Erythroblast (primary cell): ENCODE data around the gene ETV5.

Experiments used
- DNase-seq, 2 experiments: peaks; one replicate each; lab custom pipeline; 2025; lab: John Stamatoyannopoulos, UW
- GATA1 ChIP-seq: IDR thresholded peaks from 2 replicates; pipeline ENCODE4 v1.6.1; 2011; ENCODE audit warnings: low read depth, mild to moderate bottlenecking, control low read depth, low read length, moderate library complexity
- POLR2A ChIP-seq: IDR thresholded peaks from 2 replicates; pipeline ENCODE4 v1.6.1; 2011; ENCODE audit warnings: mild to moderate bottlenecking, low read length

ETV5 gene

DNA sequence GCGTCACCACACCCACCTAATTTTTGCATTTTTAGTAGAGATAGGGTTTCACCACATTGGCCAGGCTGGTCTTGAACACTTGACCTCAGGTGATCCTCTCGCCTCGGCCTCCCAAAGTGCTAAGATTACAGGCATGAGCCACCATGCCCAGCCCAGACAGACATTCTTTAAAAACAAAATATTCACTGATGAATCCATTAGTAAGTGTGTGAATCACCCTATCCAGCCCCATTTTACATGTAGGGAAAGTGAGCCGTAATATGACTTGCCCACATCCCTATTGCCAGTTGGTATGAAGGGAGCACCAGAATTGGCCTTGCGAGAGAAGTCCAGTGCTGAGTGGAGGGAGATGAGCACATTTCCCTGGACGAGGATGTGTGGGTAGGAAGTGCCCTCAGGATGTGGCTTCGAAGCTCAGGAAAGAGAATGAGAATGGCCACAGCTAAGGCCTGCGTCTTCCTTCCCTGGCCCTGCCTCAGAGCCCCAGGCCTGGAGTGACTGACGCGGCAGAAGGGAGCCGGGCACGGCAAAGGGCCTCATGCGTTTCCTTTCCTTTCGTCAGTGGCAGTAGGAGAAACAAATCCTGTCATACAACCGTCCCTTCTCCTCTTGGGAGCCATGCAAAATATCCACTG, 28.3 kb upstream of the ETV5 start:
- no peak for TF ChIP-seq GATA1
- no peak for TF ChIP-seq POLR2A
- DNase-seq, result no peak

DNA sequence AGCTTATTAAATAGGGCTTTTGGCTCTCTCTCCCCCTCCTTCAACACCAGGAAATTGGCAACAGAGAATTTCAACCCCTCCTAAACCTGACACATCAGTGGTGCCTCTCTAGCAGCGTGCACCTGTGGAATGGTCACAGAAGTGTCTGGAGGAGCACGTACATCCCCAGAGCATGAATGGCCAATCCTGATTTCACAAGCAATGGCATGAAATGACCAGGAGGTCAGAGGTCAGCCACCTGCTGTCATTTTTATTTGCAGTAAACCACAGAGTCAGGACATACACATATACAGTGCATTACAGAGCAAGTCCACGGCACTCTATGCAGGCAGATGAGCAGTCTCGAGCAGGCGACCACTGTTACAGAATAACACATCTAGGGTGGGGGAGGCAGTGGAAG, 25.1 kb upstream of the ETV5 start:
- no peak for DNase-seq
- no peak for TF ChIP-seq POLR2A
- no peak for TF ChIP-seq GATA1

DNA sequence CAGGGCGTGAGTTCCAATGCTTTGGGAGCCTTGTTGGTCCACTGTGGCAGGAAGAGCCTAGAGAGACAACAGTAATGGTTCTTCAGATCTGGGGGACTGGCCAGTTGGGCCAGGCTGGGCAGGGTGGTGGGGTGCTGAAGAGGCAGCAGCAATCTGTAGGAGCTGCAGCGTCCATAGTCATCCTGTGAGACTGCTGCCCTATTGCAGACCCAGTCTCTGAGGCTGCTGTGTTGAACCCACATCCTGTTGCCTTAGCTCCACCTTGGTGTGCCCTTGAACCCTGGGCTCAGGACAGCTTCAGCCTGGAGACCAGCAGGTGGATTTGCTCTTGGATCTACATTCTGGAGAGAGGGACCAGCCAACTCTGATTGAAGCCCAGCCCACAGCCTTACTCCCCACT, 23.6 kb upstream of the ETV5 start:
- TF ChIP-seq POLR2A (no peak), GATA1 (no peak)
- DNase-seq, result no peak

- TF ChIP-seq POLR2A (no peak), GATA1 (no peak)
- DNase-seq, result no peak
Measured at GRCh38 chr3:186129206-186129605, 20.3 kb upstream of the ETV5 start.

- no peak for TF ChIP-seq POLR2A
- no peak for DNase-seq
Measured at GRCh38 chr3:186128158-186128557, 19.3 kb upstream of the ETV5 start.

DNA sequence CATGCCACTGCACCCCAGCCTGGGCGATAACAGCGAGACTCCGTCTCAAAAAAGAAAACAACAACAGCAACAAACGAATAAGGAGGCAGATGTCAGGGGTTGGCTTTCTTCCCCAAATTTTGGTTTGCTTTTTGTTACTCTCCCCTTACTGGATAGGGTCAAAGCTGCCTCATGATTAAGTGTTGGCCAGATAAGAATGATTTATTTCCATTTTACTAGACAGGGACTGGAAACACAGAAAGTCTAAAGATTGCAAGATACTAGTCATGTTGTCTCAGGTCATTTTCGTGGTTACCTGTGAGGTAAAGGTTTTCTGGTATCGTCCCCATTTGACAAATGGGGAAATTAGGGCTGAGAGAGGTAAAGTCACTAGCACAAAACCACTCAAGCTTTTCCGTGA, 18.6 kb upstream of the ETV5 start:
- DNase-seq, result no peak
- TF ChIP-seq POLR2A (no peak), GATA1 (no peak)

GRCh38 chr3:186125118-186125517, 16.2 kb upstream of the ETV5 start:
- TF ChIP-seq POLR2A, result no peak
- TF ChIP-seq GATA1, result no peak
- DNase-seq, result no peak

GRCh38 chr3:186124592-186124991, 15.7 kb upstream of the ETV5 start:
- no peak for TF ChIP-seq POLR2A
- no peak for TF ChIP-seq GATA1
- no peak for DNase-seq

DNA sequence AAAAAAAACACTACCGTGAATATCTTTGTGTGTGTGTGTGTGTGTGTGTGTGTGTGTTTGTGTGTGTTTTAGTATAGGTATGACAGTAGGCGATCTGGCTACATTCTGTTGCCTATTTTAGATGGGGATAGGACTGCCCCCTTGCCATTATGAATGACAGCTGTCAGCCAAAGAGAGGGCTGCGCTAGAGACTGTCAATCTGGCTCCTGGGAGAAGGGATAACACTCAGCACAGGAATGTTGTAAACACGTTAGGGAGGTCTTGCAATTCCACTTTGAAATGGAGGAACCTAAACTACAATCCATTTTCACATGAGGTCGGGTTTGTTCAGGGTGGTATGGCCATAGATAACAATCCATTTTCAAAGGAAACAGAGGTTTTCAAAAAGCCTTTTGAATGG, 14.1 kb upstream of the ETV5 start:
- TF ChIP-seq POLR2A (no peak), GATA1 (no peak)
- no peak for DNase-seq

GRCh38 chr3:186121968-186122367, 13.1 kb upstream of the ETV5 start:
- TF ChIP-seq GATA1, result no peak
- TF ChIP-seq POLR2A, result no peak
- DNase-seq, result no peak

- TF ChIP-seq GATA1, result no peak
- no peak for TF ChIP-seq POLR2A
- no peak for DNase-seq
Measured at GRCh38 chr3:186121278-186121677, 12.4 kb upstream of the ETV5 start.

DNA sequence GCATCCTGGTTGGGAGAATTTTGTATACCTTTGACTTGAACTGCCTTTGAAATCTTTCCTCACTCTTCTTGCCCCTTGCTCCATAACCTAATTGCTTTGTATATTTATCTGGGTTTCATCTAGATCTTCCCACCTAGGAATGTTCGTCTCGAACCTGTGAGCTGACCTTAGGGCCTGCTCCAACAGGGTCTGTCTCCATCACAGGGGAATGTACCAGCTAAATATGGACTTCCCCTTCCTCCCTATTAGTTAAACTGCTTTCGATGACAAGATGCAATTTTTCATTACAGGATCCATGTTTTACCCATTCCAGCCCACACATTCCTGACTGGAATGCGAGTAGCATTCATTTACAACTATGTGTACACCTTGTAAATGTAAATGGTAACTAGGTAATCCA, 10.6 kb upstream of the ETV5 start:
- TF ChIP-seq GATA1 (no peak), POLR2A (no peak)
- DNase-seq, result no peak

GRCh38 chr3:186118692-186119091, 9.8 kb upstream of the ETV5 start:
- no peak for DNase-seq
- TF ChIP-seq POLR2A (no peak), GATA1 (no peak)

DNA sequence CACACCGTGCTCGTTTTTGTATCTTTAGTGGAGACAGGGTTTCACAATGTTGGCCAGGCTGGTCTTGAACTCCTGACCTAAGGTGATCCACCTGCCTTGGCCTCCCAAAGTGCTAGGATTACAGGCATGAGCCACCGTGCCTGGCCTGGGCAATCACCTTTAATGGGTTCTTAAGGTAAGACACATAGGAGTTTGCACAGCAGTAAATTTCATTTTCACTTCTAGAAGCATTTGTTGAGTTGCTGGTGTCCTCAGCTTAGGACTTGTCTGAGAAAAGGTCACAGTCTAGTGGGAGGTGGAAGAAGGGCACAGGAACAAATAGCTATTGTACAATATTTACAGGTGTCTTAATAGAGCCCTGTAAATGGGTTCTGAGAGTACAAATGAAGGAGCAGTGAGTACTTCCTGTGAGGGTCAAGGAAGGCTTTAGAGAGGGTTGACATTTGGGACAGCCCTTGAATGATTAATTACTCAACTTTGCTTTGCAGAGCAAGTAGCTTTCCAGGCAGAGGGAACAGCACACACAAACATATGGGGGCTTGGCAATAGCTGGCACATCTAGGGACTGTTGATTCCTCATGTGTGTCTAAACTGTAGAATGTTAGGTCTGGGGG, 8.7 kb upstream of the ETV5 start:
- TF ChIP-seq POLR2A (no peak), GATA1 (no peak)
- no peak for DNase-seq

GRCh38 chr3:186115239-186115996, 6.5 kb upstream of the ETV5 start:
- no peak for DNase-seq
- TF ChIP-seq POLR2A (no peak), GATA1 (no peak)
